Islet of Langerhans (tissue), 1 donor: Measurements from ENCODE around the gene PPP1R15B.

Experiments used
- FAIRE-seq: peaks from one replicate; lab custom pipeline; 2011; peaks lifted over from hg19 to GRCh38; lab: Jason Lieb, UNC

PPP1R15B gene

DNA sequence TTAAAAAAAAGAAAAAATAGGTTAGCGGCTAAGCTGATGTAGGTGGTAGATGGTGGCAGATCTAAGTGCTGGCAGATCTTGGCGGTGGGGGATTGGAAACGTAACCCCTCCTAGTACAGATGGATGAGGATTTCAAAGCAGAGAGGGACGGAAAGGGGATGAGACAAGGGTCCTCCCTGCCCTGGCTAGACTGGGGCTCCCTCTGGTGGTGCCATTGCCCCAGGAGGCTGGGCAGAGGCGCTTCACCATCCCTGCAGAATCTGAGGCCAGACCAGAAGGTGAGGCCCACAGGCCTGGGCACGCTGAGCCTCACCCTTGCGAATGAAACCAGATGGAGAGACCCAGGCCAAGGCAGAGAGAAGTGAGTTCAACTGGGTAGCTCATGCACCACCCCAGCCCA is 44.9 kb downstream of the PPP1R15B start:
- FAIRE-seq = no peak

DNA sequence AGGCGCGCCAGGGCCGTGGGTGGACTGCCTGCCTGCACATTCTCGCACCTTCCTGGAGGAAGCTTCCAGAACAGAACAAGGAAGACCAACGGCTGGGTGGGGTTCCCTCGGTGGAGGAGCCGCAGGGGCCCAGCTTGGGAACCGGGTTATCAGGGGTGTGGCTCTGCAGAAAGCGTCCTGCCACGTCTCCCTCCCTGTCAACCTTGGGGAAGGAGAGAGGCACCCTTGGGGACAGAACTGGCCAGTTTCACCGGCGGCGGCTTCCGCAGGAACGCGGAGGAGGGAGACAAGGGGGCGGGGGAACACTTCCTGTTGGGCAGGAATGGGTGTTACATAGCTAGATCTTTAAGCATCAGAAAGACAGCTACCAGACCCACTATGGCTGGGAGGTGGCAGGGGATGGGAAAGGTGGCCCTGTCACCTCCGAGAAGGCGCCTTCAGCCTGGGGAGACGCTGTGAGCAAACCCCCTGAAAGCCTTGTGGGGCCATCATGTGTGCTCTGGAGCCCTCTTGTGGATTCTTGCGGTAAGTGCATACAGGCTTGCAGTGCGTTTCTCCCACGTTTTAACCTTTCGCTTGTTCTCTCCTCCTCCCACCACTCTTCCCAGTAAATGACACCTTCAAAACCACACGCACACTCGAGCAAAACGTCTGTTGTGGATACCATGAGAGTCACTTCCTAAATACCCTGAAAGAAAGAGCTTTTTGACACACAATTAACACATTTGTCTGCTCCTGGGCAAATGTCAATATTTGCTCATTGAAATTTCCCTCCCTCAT is 48.1 kb downstream of the PPP1R15B start:
- no peak for FAIRE-seq

DNA sequence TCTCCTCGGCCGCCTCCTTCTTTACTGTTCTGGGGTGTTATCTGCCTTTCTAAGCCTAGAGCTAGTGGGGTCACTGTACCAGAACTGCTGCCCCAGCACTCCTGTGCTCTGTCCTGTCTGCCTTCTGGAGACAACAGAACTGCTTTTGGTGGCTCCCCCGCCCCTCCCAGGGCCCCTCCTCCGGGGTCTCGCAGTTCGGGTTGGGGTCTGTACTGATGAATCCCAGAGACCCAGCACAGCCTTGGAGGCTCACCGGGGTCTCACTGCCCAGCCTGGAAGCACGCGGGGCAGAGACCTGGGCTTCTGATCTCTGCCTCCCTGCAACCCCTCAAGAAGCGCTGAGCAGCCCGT is 48.7 kb downstream of the PPP1R15B start:
- no peak for FAIRE-seq

DNA sequence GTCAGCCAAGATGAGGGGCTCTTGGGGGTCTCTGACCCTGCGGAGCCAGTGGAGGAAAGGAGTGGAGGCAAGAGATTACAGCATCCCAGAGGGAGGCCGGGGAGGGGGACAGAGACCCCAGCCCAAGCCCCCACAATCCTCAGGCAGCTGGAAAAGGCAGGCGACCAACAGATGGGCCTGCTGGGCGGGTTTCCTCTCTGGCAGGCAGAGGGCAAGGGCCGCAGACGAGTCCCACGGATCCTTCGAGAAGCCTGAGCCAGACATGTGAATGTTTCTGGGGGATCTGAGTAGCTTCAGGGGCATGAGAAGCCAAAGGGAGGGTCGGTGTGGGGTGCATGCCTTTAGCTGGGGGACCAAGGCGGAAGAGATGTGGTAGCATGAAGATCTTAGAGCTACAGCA is 49.8 kb downstream of the PPP1R15B start:
- FAIRE-seq = no peak

DNA sequence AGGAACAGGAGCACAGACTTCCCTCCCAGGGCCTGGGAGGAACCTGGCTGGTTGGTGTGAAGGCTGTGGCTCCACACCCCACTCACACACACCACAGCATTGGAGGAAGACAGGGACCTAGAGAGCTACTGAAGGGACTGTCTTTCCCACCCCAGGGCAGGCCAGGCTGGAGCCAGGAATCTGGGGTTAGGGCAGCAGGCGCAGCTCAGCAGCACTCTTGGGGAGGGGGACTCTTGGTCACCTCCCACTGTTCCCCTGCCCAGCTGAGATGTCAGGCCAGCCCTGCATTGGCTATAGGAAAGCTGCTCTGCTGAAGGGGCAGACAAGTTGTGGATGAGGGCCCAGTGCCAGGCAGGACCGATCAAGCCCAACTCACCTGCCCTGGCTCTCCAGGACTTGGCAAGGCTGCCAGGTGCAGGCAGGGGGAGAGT is 50.3 kb downstream of the PPP1R15B start:
- no peak for FAIRE-seq

DNA sequence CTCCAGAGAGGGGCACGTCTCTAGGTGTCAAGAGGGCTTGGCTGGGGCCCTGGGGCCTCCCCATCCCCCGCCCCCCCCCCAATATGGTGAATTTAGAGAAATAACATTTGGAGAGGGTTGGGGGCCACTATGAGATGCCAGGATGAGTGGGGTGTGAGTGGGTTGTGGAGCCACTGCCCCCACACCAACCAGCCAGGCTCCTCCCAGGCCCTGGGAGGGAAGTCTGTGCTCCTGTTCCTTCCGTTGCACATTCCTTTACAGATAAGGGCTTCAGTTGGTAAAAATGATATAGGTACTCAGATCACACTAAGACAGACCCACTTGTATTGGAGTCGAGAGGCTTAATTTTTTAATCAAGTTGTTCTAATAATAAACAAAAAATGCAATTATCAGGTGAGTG is 51.3 kb downstream of the PPP1R15B start:
- FAIRE-seq = no peak

DNA sequence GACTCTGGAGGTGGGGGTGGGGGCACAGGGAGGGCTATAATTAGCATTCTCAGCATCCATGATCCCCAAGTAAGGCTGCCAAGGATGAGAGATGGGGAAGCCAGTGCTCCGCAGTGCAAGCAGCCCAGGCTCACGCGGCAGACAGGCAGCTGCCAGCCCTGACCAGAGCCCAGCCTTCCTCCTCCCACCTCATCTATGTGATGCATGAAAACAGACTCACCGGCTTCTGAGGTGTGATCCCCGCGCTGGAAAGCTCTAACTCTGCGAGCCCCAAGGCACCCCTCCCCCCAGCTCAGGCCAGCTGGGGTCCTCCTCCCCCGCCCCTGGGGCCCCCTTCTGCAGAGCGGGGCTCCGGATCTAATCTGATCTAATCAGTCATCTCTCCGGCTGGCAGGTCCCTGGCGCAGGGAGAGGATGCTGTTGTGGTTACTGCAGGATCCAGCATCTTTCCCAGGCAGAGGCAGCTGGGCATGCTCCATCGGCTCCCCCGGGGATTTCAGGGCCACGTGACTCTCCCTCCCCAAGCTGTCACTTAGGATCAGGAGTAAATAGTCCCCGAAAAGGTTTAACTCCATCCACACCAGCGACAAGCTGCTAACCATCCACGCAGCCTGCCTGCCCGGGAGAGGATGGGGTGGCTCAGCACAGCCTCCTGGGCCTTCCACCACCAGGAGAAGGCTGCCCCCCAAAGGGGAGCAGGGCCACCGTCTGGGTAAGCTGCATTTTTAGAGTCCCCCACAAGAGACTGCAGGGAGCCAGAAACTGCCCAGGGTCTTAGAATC is 52.0 kb downstream of the PPP1R15B start, which contains the start of gene PLEKHA6:
PLEKHA6 (minus strand) TSS at position 456 of the 782 bp plus-strand sequence. CDS start 86,202 bp downstream, outside the sequence.
- no peak for FAIRE-seq

DNA sequence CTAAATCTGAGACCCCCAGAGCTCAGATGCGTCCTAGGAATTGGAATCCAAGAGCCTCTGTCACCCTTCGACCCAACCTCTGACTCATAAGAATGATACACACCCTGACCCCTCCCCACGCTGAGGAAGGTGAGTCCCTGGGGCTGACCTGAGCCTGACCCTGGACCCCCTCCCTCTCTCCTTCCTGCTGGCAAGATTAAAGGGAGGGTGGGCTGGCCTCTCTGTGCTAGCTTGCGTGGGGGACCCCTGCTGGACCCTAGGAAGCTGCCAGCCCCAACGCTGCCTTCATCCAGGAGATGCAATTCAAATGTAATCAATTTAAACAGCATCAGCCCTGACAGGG is 52.5 kb downstream of the PPP1R15B start:
- no peak for FAIRE-seq

DNA sequence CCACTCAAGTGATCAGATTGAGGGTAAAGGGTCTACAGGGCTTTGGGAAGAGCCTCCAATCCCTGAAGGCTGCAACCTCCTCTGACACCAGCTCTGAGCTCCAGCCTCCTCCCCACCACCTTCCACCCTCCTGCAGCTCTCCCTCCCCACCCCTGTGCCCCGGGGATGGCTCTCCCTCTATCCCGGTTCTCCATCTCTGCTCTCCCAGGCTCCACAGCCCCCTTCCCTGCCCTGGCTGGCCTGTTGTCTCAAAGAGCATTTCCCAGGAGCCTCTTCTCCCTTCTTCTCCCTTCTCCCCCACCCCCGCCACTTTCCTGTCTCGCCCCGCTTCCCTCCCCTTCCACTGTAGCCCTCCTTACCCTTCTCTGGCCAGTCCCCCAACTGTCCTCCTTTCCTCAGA is 53.0 kb downstream of the PPP1R15B start:
- no peak for FAIRE-seq

DNA sequence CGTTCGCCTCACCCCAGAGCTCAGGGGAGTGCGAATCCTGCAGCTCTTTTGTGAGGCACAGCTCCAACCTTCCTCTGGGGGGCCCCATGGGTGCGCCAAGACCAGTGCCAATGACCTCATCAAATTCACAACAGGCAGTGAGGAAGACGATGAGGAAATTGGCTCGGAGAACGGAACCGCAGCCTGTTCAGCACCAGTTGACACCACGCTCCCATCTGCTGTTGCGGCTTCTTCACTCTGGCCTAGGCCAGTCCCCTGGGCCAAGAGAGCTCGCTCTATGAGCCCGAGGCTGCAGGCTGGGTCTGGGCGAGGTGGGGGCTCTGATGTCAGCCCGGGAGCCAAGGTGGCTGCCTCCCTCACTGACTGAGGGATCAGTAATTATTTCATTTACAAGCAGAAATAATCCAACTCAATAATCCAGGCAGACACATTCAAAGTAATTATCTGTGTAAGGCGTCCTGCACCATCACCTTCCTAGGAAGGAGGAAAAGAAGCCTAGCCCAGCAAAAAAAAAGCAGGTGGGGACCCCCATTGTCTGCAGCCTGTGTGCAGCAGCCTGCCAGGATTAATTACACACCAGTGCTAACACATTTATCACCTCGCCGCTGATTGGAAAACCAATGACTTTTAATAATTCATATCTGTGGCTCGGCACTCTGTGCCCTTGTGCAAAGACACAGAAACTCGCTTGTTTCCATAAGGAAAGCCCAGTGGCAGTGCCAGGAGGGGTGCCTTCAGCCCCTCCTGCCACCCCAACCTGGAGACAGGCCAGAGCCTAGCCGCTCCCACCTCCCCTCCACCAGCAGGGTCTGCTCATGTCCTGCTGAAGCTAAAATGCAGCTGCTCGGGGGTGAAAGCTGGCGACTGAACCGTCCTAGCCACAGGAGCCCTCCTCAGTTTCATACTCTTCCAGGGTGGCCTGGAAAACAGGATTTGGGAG is 53.8 kb downstream of the PPP1R15B start:
- FAIRE-seq = no peak

DNA sequence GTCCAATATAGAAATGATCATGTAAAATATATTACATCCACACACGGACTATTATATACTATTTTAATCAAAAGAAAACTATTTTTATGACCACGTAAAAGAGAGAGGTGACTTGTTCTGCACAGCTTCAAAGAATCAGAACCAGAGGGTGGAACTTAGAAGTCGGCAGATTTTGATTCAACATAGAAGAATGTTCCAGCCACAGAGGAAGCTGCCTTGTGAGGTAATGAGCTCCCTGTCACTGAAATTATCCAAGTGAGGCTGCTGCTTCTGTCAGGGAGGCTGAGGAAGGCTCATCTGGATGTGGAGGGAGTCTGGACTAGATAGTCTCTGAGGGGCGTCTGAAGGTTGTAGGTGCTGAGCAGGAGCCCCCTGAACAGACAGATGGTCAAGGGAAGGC is 54.6 kb downstream of the PPP1R15B start:
- FAIRE-seq = no peak

DNA sequence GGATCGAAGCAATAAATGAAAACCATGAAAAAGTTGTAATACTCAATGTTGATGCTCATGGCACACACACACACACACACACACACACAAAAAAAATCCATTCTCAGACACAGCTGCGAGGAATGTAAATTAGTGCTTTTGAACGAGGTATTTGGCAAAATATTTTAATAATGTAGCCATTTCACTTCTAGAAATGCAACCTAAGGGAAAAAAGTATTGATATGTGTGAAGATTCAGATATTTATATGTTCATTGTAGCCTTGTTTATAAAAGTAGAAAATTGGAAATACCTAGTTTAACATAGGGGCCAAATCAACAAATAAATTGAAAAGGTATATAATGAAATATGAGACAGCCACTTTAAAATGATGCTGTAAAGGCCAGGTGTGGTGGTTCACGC is 55.7 kb downstream of the PPP1R15B start:
- no peak for FAIRE-seq

DNA sequence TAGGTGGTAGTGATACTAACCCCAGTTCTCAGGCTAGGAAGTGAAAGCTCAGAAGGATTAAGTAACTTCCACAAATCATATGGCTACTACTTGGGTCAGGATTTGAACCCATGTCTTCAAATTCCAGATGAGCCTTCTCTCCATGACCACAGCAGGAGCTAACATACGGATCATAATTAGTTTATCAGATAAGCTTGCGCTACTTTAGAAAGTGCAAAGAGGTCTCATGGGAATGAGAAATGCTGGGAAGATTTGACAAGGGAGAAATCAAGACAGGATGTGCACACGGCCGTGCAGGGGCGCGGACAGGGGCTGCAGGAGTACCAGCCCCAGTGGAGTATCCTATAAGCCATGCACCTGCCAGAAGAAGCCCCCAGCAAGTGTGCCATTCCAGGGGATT is 57.0 kb downstream of the PPP1R15B start:
- no peak for FAIRE-seq
